Measurements from ENCODE around the gene RRP9.
"Not testable (repeated sequence)": the region's sequence is repeated elsewhere in the genome, so short reads cannot be mapped to it uniquely, and the experiment has no call there.

RRP9 gene

GRCh38 chr3:51928438-51928837 is 13.3 kb downstream of the RRP9 start:
- no peak for DNase-seq (ENCODE audit: low read depth in 1 of 2, low spot score in 1 of 2)
- TF ChIP-seq JUND (IDR thresholded peaks at IDR 0.05; ENCODE audit: low read depth): no peak
- in situ Hi-C loops (cut with HindIII; ENCODE audit: low pct_unique_long_range_greater_than_20kb, low sequenced_read_pairs): no loop called here

GRCh38 chr3:51927061-51927977 is 14.4 kb downstream of the RRP9 start:
- no peak for TF ChIP-seq JUND (IDR thresholded peaks at IDR 0.05; ENCODE audit: low read depth)
- in situ Hi-C loops (cut with HindIII; ENCODE audit: low pct_unique_long_range_greater_than_20kb, low sequenced_read_pairs): no loop called here
- no peak for DNase-seq (ENCODE audit: low read depth in 1 of 2, low spot score in 1 of 2)

- TF ChIP-seq JUND (IDR thresholded peaks at IDR 0.05; ENCODE audit: low read depth): no peak
- DNase-seq (ENCODE audit: low read depth in 1 of 2, low spot score in 1 of 2): no peak
- in situ Hi-C loops (cut with HindIII; ENCODE audit: low pct_unique_long_range_greater_than_20kb, low sequenced_read_pairs): no loop called here
Observed at GRCh38 chr3:51921081-51921578, 20.6 kb downstream of the RRP9 start.

GRCh38 chr3:51916418-51916817 is 25.3 kb downstream of the RRP9 start:
- in situ Hi-C loops (cut with HindIII; ENCODE audit: low pct_unique_long_range_greater_than_20kb, low sequenced_read_pairs): no loop called here
- TF ChIP-seq JUND (IDR thresholded peaks at IDR 0.05; ENCODE audit: low read depth): no peak
- DNase-seq (ENCODE audit: low read depth in 1 of 2, low spot score in 1 of 2): no peak

- TF ChIP-seq JUND (IDR thresholded peaks at IDR 0.05; ENCODE audit: low read depth): no peak
- in situ Hi-C loops (cut with HindIII; ENCODE audit: low pct_unique_long_range_greater_than_20kb, low sequenced_read_pairs): no loop called here
- DNase-seq (ENCODE audit: low read depth in 1 of 2, low spot score in 1 of 2): no peak
Observed at GRCh38 chr3:51908026-51908425, 33.7 kb downstream of the RRP9 start.

GRCh38 chr3:51904034-51904823 is 37.5 kb downstream of the RRP9 start:
- DNase-seq (ENCODE audit: low read depth in 1 of 2, low spot score in 1 of 2): no peak
- no peak for TF ChIP-seq JUND (IDR thresholded peaks at IDR 0.05; ENCODE audit: low read depth)
- in situ Hi-C loops (cut with HindIII; ENCODE audit: low pct_unique_long_range_greater_than_20kb, low sequenced_read_pairs): no loop called here

- DNase-seq (ENCODE audit: low read depth in 1 of 2, low spot score in 1 of 2); in situ Hi-C loops (cut with HindIII; ENCODE audit: low pct_unique_long_range_greater_than_20kb, low sequenced_read_pairs): not testable (repeated sequence)
Observed at GRCh38 chr3:51902361-51902760, 39.3 kb downstream of the RRP9 start.

- DNase-seq (ENCODE audit: low read depth in 1 of 2, low spot score in 1 of 2); in situ Hi-C loops (cut with HindIII; ENCODE audit: low pct_unique_long_range_greater_than_20kb, low sequenced_read_pairs): not testable (repeated sequence)
Observed at GRCh38 chr3:51900043-51900442, 41.7 kb downstream of the RRP9 start.

- peak in 1 of 2 experiments; percentile 1 for DNase-seq (ENCODE audit: low read depth in 1 of 2, low spot score in 1 of 2)
- in situ Hi-C loops (cut with HindIII; ENCODE audit: low pct_unique_long_range_greater_than_20kb, low sequenced_read_pairs): no loop called here
- no peak for TF ChIP-seq JUND (IDR thresholded peaks at IDR 0.05; ENCODE audit: low read depth)
Observed at GRCh38 chr3:51897391-51897790, 44.3 kb downstream of the RRP9 start.

- no peak for DNase-seq (ENCODE audit: low read depth in 1 of 2, low spot score in 1 of 2)
- in situ Hi-C loops (cut with HindIII; ENCODE audit: low pct_unique_long_range_greater_than_20kb, low sequenced_read_pairs): no loop called here
- no peak for TF ChIP-seq JUND (IDR thresholded peaks at IDR 0.05; ENCODE audit: low read depth)
Observed at GRCh38 chr3:51896607-51897305, 44.9 kb downstream of the RRP9 start.

- in situ Hi-C loops (cut with HindIII; ENCODE audit: low pct_unique_long_range_greater_than_20kb, low sequenced_read_pairs): no loop called here
- DNase-seq (ENCODE audit: low read depth in 1 of 2, low spot score in 1 of 2): no peak
- TF ChIP-seq JUND (IDR thresholded peaks at IDR 0.05; ENCODE audit: low read depth): no peak
Observed at GRCh38 chr3:51894939-51895338, 46.8 kb downstream of the RRP9 start.

- no peak for TF ChIP-seq JUND (IDR thresholded peaks at IDR 0.05; ENCODE audit: low read depth)
- no peak for DNase-seq (ENCODE audit: low read depth in 1 of 2, low spot score in 1 of 2)
- in situ Hi-C loops (cut with HindIII; ENCODE audit: low pct_unique_long_range_greater_than_20kb, low sequenced_read_pairs): no loop called here
Observed at GRCh38 chr3:51894391-51894790, 47.3 kb downstream of the RRP9 start.

Data from T47D (cell line).